HFFc6 (cell line): ENCODE measurements around the gene KSR2. TPM values are rescaled to one million over a fixed set of nuclear protein-coding genes. Genes with fewer than 3 reads are reported as not detected.

Experiments
- DNase-seq: peaks from one replicate; pipeline ENCODE4 v3.0.0-alpha.2; 2018
- H3K27ac Mint-ChIP-seq: 2 replicates; pipeline ENCODE4 v1.8.0; 2020; ENCODE audit warnings: mild to moderate bottlenecking, mixed read lengths
- H3K27me3 Mint-ChIP-seq: 2 replicates; pipeline ENCODE4 v1.8.0; 2021; ENCODE audit warnings: mild to moderate bottlenecking, moderate library complexity, mixed read lengths; ENCODE audit not compliant: insufficient read depth
- H3K36me3 Mint-ChIP-seq: 2 replicates; pipeline ENCODE4 v1.8.0; 2021; ENCODE audit warnings: low read depth, mixed read lengths
- H3K4me1 Mint-ChIP-seq: 2 replicates; pipeline ENCODE4 v1.8.0; 2020; ENCODE audit warnings: low read depth, mixed read lengths
- H3K4me3 Mint-ChIP-seq: 2 replicates; pipeline ENCODE4 v1.8.0; 2020; ENCODE audit warnings: mild to moderate bottlenecking, moderate library complexity, mixed read lengths
- H3K9me3 Mint-ChIP-seq: 2 replicates; pipeline ENCODE4 v1.8.0; 2020; ENCODE audit warnings: mild to moderate bottlenecking, mixed read lengths
- CTCF ChIP-seq: fragments of 200-600 bp; sonication (generic); IDR thresholded peaks from 2 replicates; pipeline ENCODE4 v1.5.0; 2021; ENCODE audit warnings: antibody characterized with exemption, mild to moderate bottlenecking
- long read RNA-seq: library from polyadenylated mRNA; unstranded; transcript quantifications from one replicate; pipeline ENCODE4 v2.0.0, GENCODE V29; 2019
- total RNA-seq, 6 experiments: library from RNA; stranded (reverse); fragmentation: NEBNext Ultra II Directional; extraction: Animal tissue kit (Norgen Biotek cat#: 25700); gene quantifications; 2 replicates in 1 of 6; 3 replicates in 5 of 6; pipeline ENCODE4 v1.2.3, GENCODE V29; 2021

KSR2 gene
- under 1 TPM in 4 of 6 experiments, not detected in 2; 0.09 to 0.22 (median 0.12) TPM for total RNA-seq
- long read RNA-seq = 0 reads

GRCh38 chr12:117968826-117969659, at the start of gene KSR2:
Gene KSR2 (minus strand): TSS chr12:117968990. CDS start chr12:117968255, 735 bp downstream.
- peaks cover 13% of the 10 kb centered on the region for H3K9me3 Mint-ChIP-seq
- H3K4me1 Mint-ChIP-seq = no peaks in the 10 kb centered on the region
- no peak within 1 kb of the TSS for H3K27ac Mint-ChIP-seq
- peaks cover 22% of the 10 kb centered on the region for H3K27me3 Mint-ChIP-seq
- no peak for DNase-seq
- 0 out of 2 replicates have a peak, but pooled peaks cover 3% of the 10 kb centered on the region for H3K36me3 Mint-ChIP-seq
- TF ChIP-seq CTCF = no peak
- peak within 1 kb of the TSS; percentile 54 for H3K4me3 Mint-ChIP-seq

GRCh38 chr12:118017926-118018325, 49.1 kb upstream of the KSR2 start:
- peaks cover 25% of the 10 kb centered on the region for H3K36me3 Mint-ChIP-seq
- H3K27me3 Mint-ChIP-seq = no peaks in the 10 kb centered on the region
- H3K4me1 Mint-ChIP-seq = peaks cover 34% of the 10 kb centered on the region
- no peaks in the 10 kb centered on the region for H3K9me3 Mint-ChIP-seq
- DNase-seq = no peak
- H3K27ac Mint-ChIP-seq = no peak overlapping the region
- H3K4me3 Mint-ChIP-seq = peak overlapping the region; percentile 90
- no peak for TF ChIP-seq CTCF

GRCh38 chr12:118016424-118017264, 47.9 kb upstream of the KSR2 start, which contains the start of gene RFC5:
Gene RFC5 (plus strand): TSS chr12:118016703. CDS start chr12:118016828, 125 bp downstream.
- peaks cover 17% of the 10 kb centered on the region; the same call in 1 of the 2 replicates for H3K36me3 Mint-ChIP-seq
- TF ChIP-seq CTCF = no peak
- peak within 1 kb of the TSS; percentile 76 for H3K27ac Mint-ChIP-seq
- DNase-seq = peak; percentile 93
- no peaks in the 10 kb centered on the region for H3K9me3 Mint-ChIP-seq
- H3K4me3 Mint-ChIP-seq = peak within 1 kb of the TSS; percentile 90
- peaks cover 29% of the 10 kb centered on the region for H3K4me1 Mint-ChIP-seq
- H3K27me3 Mint-ChIP-seq = no peaks in the 10 kb centered on the region

- H3K4me1 Mint-ChIP-seq = peaks cover 29% of the 10 kb centered on the region
- H3K36me3 Mint-ChIP-seq = peaks cover 12% of the 10 kb centered on the region; the same call in 1 of the 2 replicates
- no peak for TF ChIP-seq CTCF
- H3K27ac Mint-ChIP-seq = peak overlapping the region; percentile 76
- H3K9me3 Mint-ChIP-seq = no peaks in the 10 kb centered on the region
- H3K4me3 Mint-ChIP-seq = peak overlapping the region; percentile 90
- DNase-seq = no peak
- H3K27me3 Mint-ChIP-seq = no peaks in the 10 kb centered on the region
Measured at GRCh38 chr12:118015944-118016343, 47.2 kb upstream of the KSR2 start.

- Mint-ChIP-seq H3K27me3 (no peaks in the 10 kb centered on the region), H3K4me1 (peaks cover 29% of the 10 kb centered on the region), H3K36me3 (peaks cover 6% of the 10 kb centered on the region; the same call in 1 of the 2 replicates), H3K27ac (no peak overlapping the region), H3K9me3 (no peaks in the 10 kb centered on the region), H3K4me3 (peak overlapping the region; percentile 90; the same call in 1 of the 2 replicates)
- TF ChIP-seq CTCF = no peak
- DNase-seq = no peak
Measured at GRCh38 chr12:118015306-118015705, 46.5 kb upstream of the KSR2 start.
